Measurements from ENCODE around the gene CTDSPL.
A peak's percentile ranks its signal among the peaks of the same experiment; 100 is the strongest.

DNA sequence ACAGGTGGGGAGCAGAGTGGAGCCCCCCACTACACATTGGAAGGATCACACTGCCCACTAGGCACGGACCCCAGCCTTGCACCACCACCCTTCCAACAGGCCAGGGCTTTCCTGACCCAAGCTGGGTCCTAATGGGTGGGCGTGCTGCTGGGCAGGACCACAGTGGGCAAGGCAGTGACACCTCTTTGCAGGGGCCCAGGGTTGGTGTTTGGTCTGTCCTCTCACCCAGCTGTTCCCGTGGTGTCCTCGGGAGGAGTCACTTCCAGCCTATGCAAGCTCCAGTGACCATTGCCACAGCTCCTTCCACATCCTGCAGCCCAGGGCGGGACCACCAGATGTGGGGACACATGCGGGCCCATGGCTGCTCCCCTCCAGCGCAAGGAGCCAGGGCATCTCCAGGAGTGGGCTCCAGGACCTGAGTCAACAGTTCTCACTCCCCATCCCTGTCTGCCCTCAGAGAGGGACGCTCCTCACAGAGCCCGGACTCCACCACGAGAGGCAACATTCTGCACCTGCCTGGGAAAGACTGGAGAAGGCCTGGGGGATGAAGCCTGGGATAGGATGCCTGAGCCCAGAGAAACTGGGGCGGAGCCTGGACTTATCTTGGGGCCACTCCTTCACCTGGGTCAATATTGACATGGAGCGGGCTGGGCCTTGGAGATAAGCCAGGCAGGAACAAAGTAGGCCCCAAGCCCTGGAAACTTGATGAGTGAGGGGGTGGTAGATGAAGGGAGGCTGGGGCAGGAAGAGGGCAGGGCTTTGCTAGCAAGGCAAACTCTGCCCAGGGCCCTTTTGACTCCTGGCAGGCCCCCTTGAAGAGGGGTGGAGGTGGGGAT lies 125.0 kb downstream of the CTDSPL start:
- TF ChIP-seq, protein P1, sequence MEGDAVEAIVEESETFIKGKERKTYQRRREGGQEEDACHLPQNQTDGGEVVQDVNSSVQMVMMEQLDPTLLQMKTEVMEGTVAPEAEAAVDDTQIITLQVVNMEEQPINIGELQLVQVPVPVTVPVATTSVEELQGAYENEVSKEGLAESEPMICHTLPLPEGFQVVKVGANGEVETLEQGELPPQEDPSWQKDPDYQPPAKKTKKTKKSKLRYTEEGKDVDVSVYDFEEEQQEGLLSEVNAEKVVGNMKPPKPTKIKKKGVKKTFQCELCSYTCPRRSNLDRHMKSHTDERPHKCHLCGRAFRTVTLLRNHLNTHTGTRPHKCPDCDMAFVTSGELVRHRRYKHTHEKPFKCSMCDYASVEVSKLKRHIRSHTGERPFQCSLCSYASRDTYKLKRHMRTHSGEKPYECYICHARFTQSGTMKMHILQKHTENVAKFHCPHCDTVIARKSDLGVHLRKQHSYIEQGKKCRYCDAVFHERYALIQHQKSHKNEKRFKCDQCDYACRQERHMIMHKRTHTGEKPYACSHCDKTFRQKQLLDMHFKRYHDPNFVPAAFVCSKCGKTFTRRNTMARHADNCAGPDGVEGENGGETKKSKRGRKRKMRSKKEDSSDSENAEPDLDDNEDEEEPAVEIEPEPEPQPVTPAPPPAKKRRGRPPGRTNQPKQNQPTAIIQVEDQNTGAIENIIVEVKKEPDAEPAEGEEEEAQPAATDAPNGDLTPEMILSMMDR (IDR thresholded peaks at IDR 0.05): no peak
- TF ChIP-seq POLR2AphosphoS5 (IDR thresholded peaks at IDR 0.05): peak; percentile 88
- TF ChIP-seq POLR2A (IDR thresholded peaks at IDR 0.05): peak; percentile 30

Data from prostate gland (tissue), 2 donors.